Measurements from ENCODE around the gene TPD52L2.

- TF ChIP-seq, protein P1, sequence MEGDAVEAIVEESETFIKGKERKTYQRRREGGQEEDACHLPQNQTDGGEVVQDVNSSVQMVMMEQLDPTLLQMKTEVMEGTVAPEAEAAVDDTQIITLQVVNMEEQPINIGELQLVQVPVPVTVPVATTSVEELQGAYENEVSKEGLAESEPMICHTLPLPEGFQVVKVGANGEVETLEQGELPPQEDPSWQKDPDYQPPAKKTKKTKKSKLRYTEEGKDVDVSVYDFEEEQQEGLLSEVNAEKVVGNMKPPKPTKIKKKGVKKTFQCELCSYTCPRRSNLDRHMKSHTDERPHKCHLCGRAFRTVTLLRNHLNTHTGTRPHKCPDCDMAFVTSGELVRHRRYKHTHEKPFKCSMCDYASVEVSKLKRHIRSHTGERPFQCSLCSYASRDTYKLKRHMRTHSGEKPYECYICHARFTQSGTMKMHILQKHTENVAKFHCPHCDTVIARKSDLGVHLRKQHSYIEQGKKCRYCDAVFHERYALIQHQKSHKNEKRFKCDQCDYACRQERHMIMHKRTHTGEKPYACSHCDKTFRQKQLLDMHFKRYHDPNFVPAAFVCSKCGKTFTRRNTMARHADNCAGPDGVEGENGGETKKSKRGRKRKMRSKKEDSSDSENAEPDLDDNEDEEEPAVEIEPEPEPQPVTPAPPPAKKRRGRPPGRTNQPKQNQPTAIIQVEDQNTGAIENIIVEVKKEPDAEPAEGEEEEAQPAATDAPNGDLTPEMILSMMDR (IDR thresholded peaks at IDR 0.05) = no peak
- no peak for TF ChIP-seq POLR2A (IDR thresholded peaks at IDR 0.05)
These were observed 10.2 kb upstream of the TPD52L2 start for GRCh38 chr20:63854766-63855362.

All from testis (tissue), 2 donors.